Mesenchymal stem cell (in vitro differentiated cells and primary cell): ENCODE measurements around the gene TCF7L1.

Experiments used
- DNase-seq: peaks from one replicate; pipeline ENCODE4 v3.0.0-alpha.2; 2013
- H2AFZ ChIP-seq: one replicate; pipeline ENCODE4 v1.6.1; 2013; ENCODE audit warnings: low read depth, mild to moderate bottlenecking, control low read depth, inconsistent platforms, low read length, moderate library complexity
- H2AK5ac ChIP-seq: 2 replicates; pipeline ENCODE4 v1.6.1; 2013; ENCODE audit warnings: low read length, moderate library complexity, mild to moderate bottlenecking, inconsistent platforms; ENCODE audit not compliant: severe bottlenecking
- H2BK120ac ChIP-seq: one replicate; pipeline ENCODE4 v1.6.1; 2013; ENCODE audit warnings: low read depth, mild to moderate bottlenecking, inconsistent platforms, low read length, moderate library complexity
- H2BK12ac ChIP-seq, 2 experiments: one replicate each; pipeline ENCODE4 v1.6.1; 2013; ENCODE audit warnings: inconsistent platforms in 2 of 2, low read length in 2 of 2, mild to moderate bottlenecking in 2 of 2, moderate library complexity in 2 of 2, control low read depth in 1 of 2
- H2BK15ac ChIP-seq: one replicate; pipeline ENCODE4 v1.6.1; 2013; ENCODE audit warnings: mild to moderate bottlenecking, low read depth, inconsistent platforms; ENCODE audit not compliant: poor library complexity, severe bottlenecking
- H2BK5ac ChIP-seq: 2 replicates; pipeline ENCODE4 v1.6.1; 2013; ENCODE audit warnings: low read depth, mild to moderate bottlenecking, low read length, control low read depth, inconsistent platforms; ENCODE audit not compliant: poor library complexity, severe bottlenecking
- H3K14ac ChIP-seq, 2 experiments: one replicate each; pipeline ENCODE4 v1.6.1; 2013; ENCODE audit warnings: inconsistent platforms in 2 of 2, low read length in 2 of 2, control low read depth in 1 of 2, mild to moderate bottlenecking in 1 of 2, moderate library complexity in 1 of 2
- H3K18ac ChIP-seq, 2 experiments: one replicate each; pipeline ENCODE4 v1.6.1; 2013; ENCODE audit warnings: inconsistent platforms in 2 of 2, low read length in 2 of 2, control low read depth in 1 of 2, low read depth in 1 of 2, mild to moderate bottlenecking in 1 of 2
- H3K23ac ChIP-seq, 2 experiments: one replicate each; pipeline ENCODE4 v1.6.1; 2013; ENCODE audit warnings: inconsistent platforms in 2 of 2, low read length in 2 of 2, mild to moderate bottlenecking in 2 of 2, moderate library complexity in 2 of 2, control low read depth in 1 of 2
- H3K27ac ChIP-seq: 2 replicates; pipeline ENCODE4 v1.5.1; 2013; ENCODE audit warnings: mild to moderate bottlenecking, moderate library complexity, low read length, control low read depth, inconsistent platforms; ENCODE audit not compliant: poor library complexity, severe bottlenecking
- H3K27me3 ChIP-seq, 2 experiments: 2 replicates each; pipeline versions ENCODE4 v1.6.1 to v1.7.0; 2013; ENCODE audit warnings: low read length in 2 of 2, mild to moderate bottlenecking in 2 of 2, moderate library complexity in 2 of 2, control low read depth in 1 of 2, inconsistent platforms in 1 of 2; ENCODE audit not compliant: control insufficient read depth in 1 of 2, insufficient read depth in 1 of 2
- H3K36me3 ChIP-seq, 2 experiments: 2 replicates each; pipeline versions ENCODE4 v1.6.1 to v1.7.0; 2013; ENCODE audit warnings: low read length in 2 of 2, control low read depth in 1 of 2, inconsistent platforms in 1 of 2, low read depth in 1 of 2, mild to moderate bottlenecking in 1 of 2; ENCODE audit not compliant: insufficient read depth in 2 of 2, control insufficient read depth in 1 of 2
- H3K4ac ChIP-seq, 2 experiments: one replicate each; pipeline ENCODE4 v1.6.1; 2013; ENCODE audit warnings: inconsistent platforms in 2 of 2, low read length in 2 of 2, mild to moderate bottlenecking in 2 of 2, moderate library complexity in 2 of 2, control low read depth in 1 of 2, low read depth in 1 of 2
- H3K4me1 ChIP-seq: 2 replicates; pipeline ENCODE4 v1.6.1; 2013; ENCODE audit warnings: low read depth, low read length, control low read depth; ENCODE audit not compliant: control insufficient read depth, insufficient read depth
- H3K4me2 ChIP-seq: 2 replicates; pipeline ENCODE4 v1.6.1; 2013; ENCODE audit warnings: low read length, mild to moderate bottlenecking, inconsistent platforms; ENCODE audit not compliant: poor library complexity, severe bottlenecking
- H3K4me3 ChIP-seq, 2 experiments: 2 replicates each; pipeline versions ENCODE4 v1.5.1 to v1.7.0; 2013; ENCODE audit warnings: low read length in 2 of 2, mild to moderate bottlenecking in 2 of 2, control low read depth in 1 of 2, low read depth in 1 of 2; ENCODE audit not compliant: insufficient read depth in 1 of 2
- H3K79me1 ChIP-seq: replicated peaks from 2 replicates; pipeline ENCODE4 v1.6.1; 2013; ENCODE audit warnings: mild to moderate bottlenecking, control low read depth, low read length, inconsistent platforms; ENCODE audit not compliant: poor library complexity, severe bottlenecking
- H3K9ac ChIP-seq: 2 replicates; pipeline ENCODE4 v1.7.0; 2013; ENCODE audit warnings: mild to moderate bottlenecking, low read length, moderate library complexity
- H3K9me3 ChIP-seq: 2 replicates; pipeline ENCODE4 v1.7.0; 2013; ENCODE audit warnings: mild to moderate bottlenecking, low read length; ENCODE audit not compliant: control insufficient read depth
- H4K8ac ChIP-seq: one replicate; pipeline ENCODE4 v1.6.1; 2013; ENCODE audit warnings: inconsistent platforms, mild to moderate bottlenecking, low read length, moderate library complexity
- H4K91ac ChIP-seq: one replicate; pipeline ENCODE4 v1.6.1; 2013; ENCODE audit warnings: mild to moderate bottlenecking, low read length, inconsistent platforms
- WGBS: methylation state at CpG from one replicate; pipeline ENCODE4 v1.1.7; 2013; ENCODE audit warnings: mixed read lengths; 5-methylcytosine and 5-hydroxymethylcytosine counted together

TCF7L1 gene

DNA sequence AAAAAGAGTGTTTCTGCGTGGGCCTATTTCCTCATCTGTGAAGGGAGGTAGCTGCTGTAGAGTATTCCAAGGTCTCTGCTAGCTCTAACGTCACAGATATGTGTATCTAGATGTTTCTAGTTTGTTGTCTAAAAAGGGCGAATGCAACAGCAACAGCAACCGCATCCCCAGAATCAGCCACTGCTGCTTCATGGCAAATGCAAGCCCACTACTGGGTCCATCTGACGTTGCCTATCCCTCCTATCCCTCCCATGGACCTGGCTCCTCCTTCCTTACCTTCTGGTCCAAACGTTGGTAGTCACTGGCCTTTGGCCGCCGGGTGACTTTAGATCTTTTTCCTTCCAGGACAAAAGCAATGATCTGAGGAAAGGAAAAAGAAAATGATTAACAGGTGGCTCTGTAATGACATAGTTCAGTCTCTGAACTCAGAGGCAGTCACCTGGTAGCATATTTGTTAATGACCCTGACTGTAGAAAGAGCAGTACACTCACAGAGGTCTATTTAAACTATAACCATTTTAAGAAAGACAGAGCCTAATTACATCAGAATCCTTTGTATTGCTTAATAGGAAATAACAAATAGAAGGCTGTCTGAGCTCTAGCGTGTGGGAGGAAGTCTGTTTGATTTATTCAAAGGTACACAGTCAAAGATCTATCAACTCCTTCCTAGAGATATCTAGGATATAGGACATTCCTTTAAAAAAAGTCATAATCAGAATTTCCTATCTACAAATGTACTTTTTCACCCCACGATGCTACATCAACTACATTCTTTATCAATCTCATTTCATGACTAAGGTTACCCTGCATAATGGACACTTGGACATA is 191.7 kb downstream of the TCF7L1 start:
- Histone ChIP-seq H3K79me1 (peaks cover 21% of the 10 kb centered on the region), H3K9ac (peak overlapping the region; percentile 94), H3K18ac (no peak overlapping the region), H2BK12ac (no peak overlapping the region), H3K23ac (no peak overlapping the region), H4K8ac (no peak overlapping the region), H3K4me2 (peak overlapping the region; percentile 95), H3K9me3 (no peaks in the 10 kb centered on the region), H2BK120ac (no peak overlapping the region), H2BK5ac (no peak overlapping the region), H2BK15ac (no peak overlapping the region), H3K27me3 (no peaks in the 10 kb centered on the region), H3K14ac (no peak overlapping the region), H2AFZ (no peak overlapping the region), H3K36me3 (peaks cover 35 to 68% of the 10 kb centered on the region in 2 experiments), H2AK5ac (no peak overlapping the region), H4K91ac (no peak overlapping the region), H3K27ac (no peak overlapping the region), H3K4me1 (peaks cover 19% of the 10 kb centered on the region), H3K4me3 (peak overlapping the region in 1 of 2 experiments; percentile 82), H3K4ac (no peak overlapping the region)
- 80% methylated on average over 9 of the region's 10 CpGs for WGBS
- DNase-seq: peak; percentile 31

DNA sequence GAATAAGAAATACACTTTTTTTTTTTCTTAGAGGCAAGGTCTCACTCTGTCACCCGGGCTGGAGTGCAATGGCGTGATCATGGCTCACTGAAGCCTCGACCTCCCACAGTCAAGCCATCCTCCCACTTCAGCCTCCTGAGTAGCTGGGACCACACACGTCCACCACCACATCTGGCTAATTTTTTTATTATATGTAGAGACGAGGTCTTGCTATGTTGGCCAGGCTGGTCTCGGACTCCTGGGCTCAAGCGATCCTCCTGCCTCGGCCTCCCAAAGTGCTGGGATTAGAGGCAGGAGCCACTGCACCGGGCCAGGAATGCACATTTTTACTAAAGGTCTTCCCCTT is 192.2 kb downstream of the TCF7L1 start:
- Histone ChIP-seq H2BK120ac (no peak overlapping the region), H3K4me3 (peak overlapping the region; percentile 38 to 82), H3K14ac (no peak overlapping the region), H3K4me2 (peak overlapping the region; percentile 95), H3K23ac (no peak overlapping the region), H3K36me3 (peaks cover 34 to 63% of the 10 kb centered on the region in 2 experiments), H4K91ac (no peak overlapping the region), H3K27me3 (no peaks in the 10 kb centered on the region), H2AK5ac (no peak overlapping the region), H3K18ac (no peak overlapping the region), H2AFZ (no peak overlapping the region), H2BK12ac (no peak overlapping the region), H3K79me1 (peaks cover 17% of the 10 kb centered on the region), H3K4ac (no peak overlapping the region), H3K27ac (no peak overlapping the region), H4K8ac (no peak overlapping the region), H2BK15ac (no peak overlapping the region), H3K9ac (peak overlapping the region; percentile 94), H2BK5ac (no peak overlapping the region), H3K9me3 (no peaks in the 10 kb centered on the region), H3K4me1 (peaks cover 19% of the 10 kb centered on the region)
- 86% methylated on average over 9 of the region's 9 CpGs for WGBS
- DNase-seq: no peak

DNA sequence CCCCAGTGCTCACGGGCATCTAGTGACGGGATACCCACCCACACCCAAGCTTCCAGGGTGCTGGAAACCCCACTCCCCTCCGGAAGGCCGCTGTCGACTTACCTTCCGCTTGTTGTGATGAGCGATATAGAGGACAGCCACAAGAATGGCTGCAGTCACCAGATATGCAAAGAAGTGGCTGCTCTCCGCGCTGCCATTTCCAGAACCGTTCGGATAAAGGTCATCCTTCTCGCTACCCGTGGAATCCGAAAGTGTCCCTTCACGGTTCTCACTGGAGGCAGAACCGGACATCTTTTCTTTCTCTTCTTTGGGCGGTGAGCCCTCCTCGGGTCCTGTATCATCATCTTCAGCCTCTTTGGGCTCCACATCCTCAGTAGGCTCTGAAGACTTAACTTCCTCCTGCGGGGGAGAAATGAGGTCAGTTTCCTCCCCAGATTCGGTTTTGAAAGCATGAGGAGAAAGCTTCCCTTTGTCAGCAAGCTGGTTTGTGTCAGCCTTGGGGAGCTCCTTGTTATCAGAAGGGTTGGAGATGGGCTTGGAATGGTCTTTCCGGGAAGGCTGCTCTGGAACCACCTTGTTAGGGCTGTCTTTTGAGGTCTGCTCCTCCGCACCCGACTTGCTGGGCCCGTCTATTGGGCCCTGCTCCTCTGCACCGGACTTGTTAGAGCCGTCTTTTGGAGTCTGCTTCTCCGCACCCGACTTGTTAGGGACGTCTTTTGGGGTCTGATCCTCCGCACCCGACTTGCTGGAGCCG is 193.4 kb downstream of the TCF7L1 start:
- peak overlapping the region in 1 of 2 experiments; percentile 5 for H3K23ac ChIP-seq
- no peak overlapping the region for H3K18ac ChIP-seq
- peak overlapping the region; percentile 63 for H2AK5ac ChIP-seq
- no peak overlapping the region for H2AFZ ChIP-seq
- H3K9me3 ChIP-seq: no peaks in the 10 kb centered on the region
- H3K14ac ChIP-seq: no peak overlapping the region
- DNase-seq: peak; percentile 30
- peaks cover 14% of the 10 kb centered on the region for H3K79me1 ChIP-seq
- H3K9ac ChIP-seq: peak overlapping the region; percentile 94
- no peak overlapping the region for H4K8ac ChIP-seq
- H3K27ac ChIP-seq: no peak overlapping the region
- no peaks in the 10 kb centered on the region for H3K27me3 ChIP-seq
- no peak overlapping the region for H4K91ac ChIP-seq
- H3K36me3 ChIP-seq: peaks cover 34 to 51% of the 10 kb centered on the region in 2 experiments
- no peak overlapping the region for H2BK5ac ChIP-seq
- H2BK12ac ChIP-seq: no peak overlapping the region
- peak overlapping the region; percentile 95 for H3K4me2 ChIP-seq
- 64% methylated on average over 32 of the region's 32 CpGs for WGBS
- no peak overlapping the region for H3K4ac ChIP-seq
- H3K4me3 ChIP-seq: peak overlapping the region; percentile 75 to 82
- H2BK15ac ChIP-seq: peak overlapping the region; percentile 62
- H2BK120ac ChIP-seq: no peak overlapping the region
- peaks cover 19% of the 10 kb centered on the region for H3K4me1 ChIP-seq
